Measurements from ENCODE around the gene CCM2L. TPM values are rescaled to one million over a fixed set of nuclear protein-coding genes. Genes with fewer than 3 reads are reported as not detected.

The CCM2L gene
- total and polyA plus RNA-seq, 2 experiments from 2014 or later, result 4.9 to 13.3 TPM

DNA sequence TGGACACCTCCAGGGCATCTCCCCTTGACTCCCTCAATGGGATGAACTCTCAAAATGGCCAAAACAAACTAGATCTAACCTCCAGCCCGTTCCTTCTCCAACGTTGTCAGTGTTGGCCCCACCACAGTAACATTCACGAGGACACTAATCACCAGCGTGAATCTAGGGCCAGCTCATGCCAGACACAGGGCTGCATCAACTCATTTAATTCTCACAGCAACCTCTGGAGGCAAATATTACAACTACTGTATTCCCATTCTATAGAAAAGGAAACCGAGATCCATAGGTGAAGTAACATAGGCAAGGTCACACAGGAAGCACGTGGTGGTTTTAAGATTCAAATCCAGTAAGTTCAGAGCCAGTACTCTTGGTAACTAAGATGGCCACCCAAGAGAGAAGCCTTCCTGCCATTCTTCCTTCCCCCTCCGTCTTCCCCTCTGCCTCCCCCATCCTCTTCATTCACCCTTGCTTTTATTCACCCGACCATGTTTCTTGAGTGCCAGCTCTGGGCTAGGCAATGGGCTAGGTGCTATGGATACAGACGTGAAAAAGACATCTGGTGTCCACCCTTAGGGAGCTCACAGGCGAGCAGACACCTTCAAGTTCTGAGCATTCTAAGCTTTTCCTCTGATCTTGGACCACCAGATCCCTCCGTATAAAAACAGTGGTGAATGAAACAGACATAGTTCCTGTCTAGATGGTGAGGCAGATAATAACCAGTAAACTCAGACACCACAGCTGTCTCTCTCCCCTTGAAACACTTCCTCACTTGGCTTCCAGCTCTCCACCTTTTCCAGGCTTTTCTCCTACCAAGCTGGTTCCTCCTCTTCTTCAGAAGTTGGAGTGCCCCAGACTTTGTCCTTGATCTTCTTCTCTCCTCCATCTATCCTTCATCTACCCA, 9.6 kb downstream of the CCM2L start:
- no peak for DNase-seq (ENCODE audit: low spot score)
- H3K4me3 ChIP-seq, result peak overlapping the region; percentile 93

More for the DNA sequence above, 9.6 kb downstream of the CCM2L start:
- no peaks in the 10 kb centered on the region for H3K9me2 ChIP-seq (ENCODE audit: insufficient read depth)
- H4K20me1 ChIP-seq (replicated peaks; ENCODE audit: insufficient read depth), result peaks cover 7% of the 10 kb centered on the region; the same call in 1 of the 2 replicates
- Mint-ChIP-seq H3K9me3 (peaks cover 21% of the 10 kb centered on the region; the same call in 2 of the 3 replicates), H3K36me3 (ENCODE audit: low read depth) (peaks cover 16% of the 10 kb centered on the region; the same call in 2 of the 3 replicates), H3K27ac (no peak overlapping the region), H3K27me3 (ENCODE audit: insufficient read depth, low read depth, poor library complexity) (peaks cover 5% of the 10 kb centered on the region), H3K4me3 (peak overlapping the region; percentile 76), H3K4me1 (peaks cover 28% of the 10 kb centered on the region)
- ATAC-seq, result no peak
- H3K27me3 ChIP-seq (ENCODE audit: insufficient read depth), result peaks cover 16% of the 10 kb centered on the region
- peak overlapping the region; percentile 95 for H3K4me2 ChIP-seq
- TF ChIP-seq EZH2 (IDR thresholded peaks at IDR 0.05; ENCODE audit: low read depth, unreplicated experiment) (no peak), ZNF114 (CRISPR knock-in tag; IDR thresholded peaks at IDR 0.05) (no peak), EZH2phosphoT487 (IDR thresholded peaks at IDR 0.05; ENCODE audit: unreplicated experiment) (no peak), CREB1 (CRISPR knock-in tag; IDR thresholded peaks at IDR 0.05; ENCODE audit: low read depth) (no peak), JUNB (IDR thresholded peaks at IDR 0.05; ENCODE audit: unreplicated experiment) (no peak), ZNF331 (CRISPR knock-in tag; IDR thresholded peaks at IDR 0.05; ENCODE audit: low read depth) (no peak), NANOG (IDR thresholded peaks at IDR 0.05; ENCODE audit: borderline replicate concordance) (no peak), STAT1 (IDR thresholded peaks at IDR 0.05; ENCODE audit: unreplicated experiment) (no peak)
- TF ChIP-seq, protein P1, sequence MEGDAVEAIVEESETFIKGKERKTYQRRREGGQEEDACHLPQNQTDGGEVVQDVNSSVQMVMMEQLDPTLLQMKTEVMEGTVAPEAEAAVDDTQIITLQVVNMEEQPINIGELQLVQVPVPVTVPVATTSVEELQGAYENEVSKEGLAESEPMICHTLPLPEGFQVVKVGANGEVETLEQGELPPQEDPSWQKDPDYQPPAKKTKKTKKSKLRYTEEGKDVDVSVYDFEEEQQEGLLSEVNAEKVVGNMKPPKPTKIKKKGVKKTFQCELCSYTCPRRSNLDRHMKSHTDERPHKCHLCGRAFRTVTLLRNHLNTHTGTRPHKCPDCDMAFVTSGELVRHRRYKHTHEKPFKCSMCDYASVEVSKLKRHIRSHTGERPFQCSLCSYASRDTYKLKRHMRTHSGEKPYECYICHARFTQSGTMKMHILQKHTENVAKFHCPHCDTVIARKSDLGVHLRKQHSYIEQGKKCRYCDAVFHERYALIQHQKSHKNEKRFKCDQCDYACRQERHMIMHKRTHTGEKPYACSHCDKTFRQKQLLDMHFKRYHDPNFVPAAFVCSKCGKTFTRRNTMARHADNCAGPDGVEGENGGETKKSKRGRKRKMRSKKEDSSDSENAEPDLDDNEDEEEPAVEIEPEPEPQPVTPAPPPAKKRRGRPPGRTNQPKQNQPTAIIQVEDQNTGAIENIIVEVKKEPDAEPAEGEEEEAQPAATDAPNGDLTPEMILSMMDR (conservative IDR thresholded peaks at IDR 0.05; ENCODE audit: low read depth in 2 of 2), result no peak
- TF ChIP-seq, protein P2, sequence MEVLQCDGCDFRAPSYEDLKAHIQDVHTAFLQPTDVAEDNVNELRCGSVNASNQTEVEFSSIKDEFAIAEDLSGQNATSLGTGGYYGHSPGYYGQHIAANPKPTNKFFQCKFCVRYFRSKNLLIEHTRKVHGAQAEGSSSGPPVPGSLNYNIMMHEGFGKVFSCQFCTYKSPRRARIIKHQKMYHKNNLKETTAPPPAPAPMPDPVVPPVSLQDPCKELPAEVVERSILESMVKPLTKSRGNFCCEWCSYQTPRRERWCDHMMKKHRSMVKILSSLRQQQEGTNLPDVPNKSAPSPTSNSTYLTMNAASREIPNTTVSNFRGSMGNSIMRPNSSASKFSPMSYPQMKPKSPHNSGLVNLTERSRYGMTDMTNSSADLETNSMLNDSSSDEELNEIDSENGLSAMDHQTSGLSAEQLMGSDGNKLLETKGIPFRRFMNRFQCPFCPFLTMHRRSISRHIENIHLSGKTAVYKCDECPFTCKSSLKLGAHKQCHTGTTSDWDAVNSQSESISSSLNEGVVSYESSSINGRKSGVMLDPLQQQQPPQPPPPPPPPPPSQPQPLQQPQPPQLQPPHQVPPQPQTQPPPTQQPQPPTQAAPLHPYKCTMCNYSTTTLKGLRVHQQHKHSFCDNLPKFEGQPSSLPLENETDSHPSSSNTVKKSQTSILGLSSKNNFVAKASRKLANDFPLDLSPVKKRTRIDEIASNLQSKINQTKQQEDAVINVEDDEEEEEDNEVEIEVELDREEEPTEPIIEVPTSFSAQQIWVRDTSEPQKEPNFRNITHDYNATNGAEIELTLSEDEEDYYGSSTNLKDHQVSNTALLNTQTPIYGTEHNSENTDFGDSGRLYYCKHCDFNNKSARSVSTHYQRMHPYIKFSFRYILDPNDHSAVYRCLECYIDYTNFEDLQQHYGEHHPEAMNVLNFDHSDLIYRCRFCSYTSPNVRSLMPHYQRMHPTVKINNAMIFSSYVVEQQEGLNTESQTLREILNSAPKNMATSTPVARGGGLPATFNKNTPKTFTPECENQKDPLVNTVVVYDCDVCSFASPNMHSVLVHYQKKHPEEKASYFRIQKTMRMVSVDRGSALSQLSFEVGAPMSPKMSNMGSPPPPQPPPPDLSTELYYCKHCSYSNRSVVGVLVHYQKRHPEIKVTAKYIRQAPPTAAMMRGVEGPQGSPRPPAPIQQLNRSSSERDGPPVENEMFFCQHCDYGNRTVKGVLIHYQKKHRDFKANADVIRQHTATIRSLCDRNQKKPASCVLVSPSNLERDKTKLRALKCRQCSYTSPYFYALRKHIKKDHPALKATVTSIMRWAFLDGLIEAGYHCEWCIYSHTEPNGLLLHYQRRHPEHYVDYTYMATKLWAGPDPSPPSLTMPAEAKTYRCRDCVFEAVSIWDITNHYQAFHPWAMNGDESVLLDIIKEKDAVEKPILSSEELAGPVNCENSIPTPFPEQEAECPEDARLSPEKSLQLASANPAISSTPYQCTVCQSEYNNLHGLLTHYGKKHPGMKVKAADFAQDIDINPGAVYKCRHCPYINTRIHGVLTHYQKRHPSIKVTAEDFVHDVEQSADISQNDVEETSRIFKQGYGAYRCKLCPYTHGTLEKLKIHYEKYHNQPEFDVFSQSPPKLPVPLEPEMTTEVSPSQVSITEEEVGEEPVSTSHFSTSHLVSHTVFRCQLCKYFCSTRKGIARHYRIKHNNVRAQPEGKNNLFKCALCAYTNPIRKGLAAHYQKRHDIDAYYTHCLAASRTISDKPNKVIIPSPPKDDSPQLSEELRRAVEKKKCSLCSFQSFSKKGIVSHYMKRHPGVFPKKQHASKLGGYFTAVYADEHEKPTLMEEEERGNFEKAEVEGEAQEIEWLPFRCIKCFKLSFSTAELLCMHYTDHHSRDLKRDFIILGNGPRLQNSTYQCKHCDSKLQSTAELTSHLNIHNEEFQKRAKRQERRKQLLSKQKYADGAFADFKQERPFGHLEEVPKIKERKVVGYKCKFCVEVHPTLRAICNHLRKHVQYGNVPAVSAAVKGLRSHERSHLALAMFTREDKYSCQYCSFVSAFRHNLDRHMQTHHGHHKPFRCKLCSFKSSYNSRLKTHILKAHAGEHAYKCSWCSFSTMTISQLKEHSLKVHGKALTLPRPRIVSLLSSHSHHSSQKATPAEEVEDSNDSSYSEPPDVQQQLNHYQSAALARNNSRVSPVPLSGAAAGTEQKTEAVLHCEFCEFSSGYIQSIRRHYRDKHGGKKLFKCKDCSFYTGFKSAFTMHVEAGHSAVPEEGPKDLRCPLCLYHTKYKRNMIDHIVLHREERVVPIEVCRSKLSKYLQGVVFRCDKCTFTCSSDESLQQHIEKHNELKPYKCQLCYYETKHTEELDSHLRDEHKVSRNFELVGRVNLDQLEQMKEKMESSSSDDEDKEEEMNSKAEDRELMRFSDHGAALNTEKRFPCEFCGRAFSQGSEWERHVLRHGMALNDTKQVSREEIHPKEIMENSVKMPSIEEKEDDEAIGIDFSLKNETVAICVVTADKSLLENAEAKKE (CRISPR knock-in tag; IDR thresholded peaks at IDR 0.05), result no peak
- TF ChIP-seq, protein P3, sequence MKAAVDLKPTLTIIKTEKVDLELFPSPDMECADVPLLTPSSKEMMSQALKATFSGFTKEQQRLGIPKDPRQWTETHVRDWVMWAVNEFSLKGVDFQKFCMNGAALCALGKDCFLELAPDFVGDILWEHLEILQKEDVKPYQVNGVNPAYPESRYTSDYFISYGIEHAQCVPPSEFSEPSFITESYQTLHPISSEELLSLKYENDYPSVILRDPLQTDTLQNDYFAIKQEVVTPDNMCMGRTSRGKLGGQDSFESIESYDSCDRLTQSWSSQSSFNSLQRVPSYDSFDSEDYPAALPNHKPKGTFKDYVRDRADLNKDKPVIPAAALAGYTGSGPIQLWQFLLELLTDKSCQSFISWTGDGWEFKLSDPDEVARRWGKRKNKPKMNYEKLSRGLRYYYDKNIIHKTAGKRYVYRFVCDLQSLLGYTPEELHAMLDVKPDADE (IDR thresholded peaks at IDR 0.05), result no peak
- H3K79me2 ChIP-seq (replicated peaks; ENCODE audit: insufficient read depth), result no peaks in the 10 kb centered on the region; the same call in 1 of the 2 replicates
- peaks cover 17% of the 10 kb centered on the region; the same call in 1 of the 2 replicates for H3F3A ChIP-seq (replicated peaks; ENCODE audit: low read depth)
- H2AFZ ChIP-seq, result peak overlapping the region; percentile 79; the same call in 1 of the 2 replicates
- H3K27ac ChIP-seq (ENCODE audit: low read depth), result no peak overlapping the region
- H3K36me3 ChIP-seq (ENCODE audit: insufficient read depth), result no peaks in the 10 kb centered on the region
- H3K4me1 ChIP-seq (ENCODE audit: insufficient read depth), result peaks cover 27% of the 10 kb centered on the region
